ENCODE data around the gene MPHOSPH8.

DNA sequence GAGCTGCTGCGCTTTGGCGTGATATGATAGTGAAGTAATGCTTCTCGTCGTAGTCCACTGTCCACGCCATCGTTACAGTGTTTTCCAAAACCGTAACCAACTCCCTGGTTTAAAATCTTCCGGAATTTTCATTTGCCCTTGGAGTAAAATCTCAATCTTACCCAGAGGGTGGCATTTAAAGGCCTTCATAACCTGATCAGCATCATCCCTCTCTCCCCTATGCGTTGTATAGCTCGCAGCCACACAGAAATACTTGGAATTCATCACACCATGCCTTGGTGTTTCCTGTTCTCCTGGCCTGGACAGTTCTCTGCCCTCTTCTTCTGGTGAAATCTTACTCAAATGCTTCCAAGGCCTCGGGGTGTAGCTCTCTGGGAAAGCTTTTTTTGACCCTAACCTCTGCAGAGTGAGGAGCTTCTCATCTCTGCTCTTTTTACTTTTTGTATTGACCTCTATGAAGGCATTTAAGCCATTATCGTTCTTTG is 839 bp downstream of the MPHOSPH8 start:
- TF ChIP-seq, protein P1, sequence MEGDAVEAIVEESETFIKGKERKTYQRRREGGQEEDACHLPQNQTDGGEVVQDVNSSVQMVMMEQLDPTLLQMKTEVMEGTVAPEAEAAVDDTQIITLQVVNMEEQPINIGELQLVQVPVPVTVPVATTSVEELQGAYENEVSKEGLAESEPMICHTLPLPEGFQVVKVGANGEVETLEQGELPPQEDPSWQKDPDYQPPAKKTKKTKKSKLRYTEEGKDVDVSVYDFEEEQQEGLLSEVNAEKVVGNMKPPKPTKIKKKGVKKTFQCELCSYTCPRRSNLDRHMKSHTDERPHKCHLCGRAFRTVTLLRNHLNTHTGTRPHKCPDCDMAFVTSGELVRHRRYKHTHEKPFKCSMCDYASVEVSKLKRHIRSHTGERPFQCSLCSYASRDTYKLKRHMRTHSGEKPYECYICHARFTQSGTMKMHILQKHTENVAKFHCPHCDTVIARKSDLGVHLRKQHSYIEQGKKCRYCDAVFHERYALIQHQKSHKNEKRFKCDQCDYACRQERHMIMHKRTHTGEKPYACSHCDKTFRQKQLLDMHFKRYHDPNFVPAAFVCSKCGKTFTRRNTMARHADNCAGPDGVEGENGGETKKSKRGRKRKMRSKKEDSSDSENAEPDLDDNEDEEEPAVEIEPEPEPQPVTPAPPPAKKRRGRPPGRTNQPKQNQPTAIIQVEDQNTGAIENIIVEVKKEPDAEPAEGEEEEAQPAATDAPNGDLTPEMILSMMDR (IDR thresholded peaks at IDR 0.05; ENCODE audit: low read length): no peak
- no peak for TF ChIP-seq EZH2 (optimal IDR thresholded peaks at IDR 0.05; ENCODE audit: low read depth, low read length)
- TF ChIP-seq EZH2phosphoT487 (IDR thresholded peaks at IDR 0.05; ENCODE audit: low read length): no peak

Data from MM.1S (cell line).